GM12878 (cell line): ENCODE results near the gene SCP2. TPM values are rescaled to one million over a fixed set of nuclear protein-coding genes. Genes with fewer than 3 reads are reported as not detected.

Source experiments
- ATAC-seq: fragments of 200-7000 bp; cut with Tn5 transposase; 3 replicates; pipeline ENCODE4 v1.9.1; 2020; ENCODE audit warnings: mild to moderate bottlenecking, moderate library complexity
- BruUV-seq: library from RNA; stranded (reverse); fragments of 400-500 nt; replicated peaks from 2 replicates; lab custom pipeline; 2021; lab: Mats Ljungman, UMichigan
- CTCF ChIA-PET: fragments of 300-600 bp; sonication (Branson Sonifier 250); formaldehyde crosslinking; extraction: SDS; loops from one replicate; lab custom pipeline; 2021; ENCODE audit warnings: inconsistent platforms; lab: Yijun Ruan, JAX
- POLR2A ChIA-PET: fragments of 350-600 bp; formaldehyde crosslinking; extraction: SDS; loops from one replicate; lab custom pipeline; 2021; ENCODE audit warnings: inconsistent platforms; lab: Charles Lee
- RAD21 ChIA-PET: fragments of 300-600 bp; sonication (Branson Sonifier 250); formaldehyde crosslinking; loops from one replicate; lab custom pipeline; 2023; ENCODE audit warnings: antibody characterized with exemption; ENCODE audit not compliant: unreplicated experiment; lab: Charles Lee
- SMC1A ChIA-PET: fragments of 300-600 bp; sonication (Branson Sonifier 250); formaldehyde crosslinking; loops from one replicate; lab custom pipeline; 2023; ENCODE audit not compliant: unreplicated experiment, uncharacterized antibody; lab: Charles Lee
- DNase-seq: peaks from one replicate; pipeline ENCODE4 v3.0.0-alpha.2; 2011; ENCODE audit warnings: low read depth, low spot score
- FAIRE-seq: peaks from 3 replicates; lab custom pipeline; 2011; peaks lifted over from hg19 to GRCh38; lab: Jason Lieb, UNC
- H2AFZ ChIP-seq: 2 replicates; pipeline ENCODE4 v1.6.0; 2011; ENCODE audit warnings: low read depth, low read length, control low read depth; ENCODE audit not compliant: control insufficient read depth
- H3K27ac ChIP-seq: 2 replicates; pipeline ENCODE4 v1.5.1; 2011; ENCODE audit warnings: control low read depth; ENCODE audit not compliant: control insufficient read depth, insufficient read depth
- H3K27me3 ChIP-seq, 2 experiments: replicated peaks in 1 of 2; 2 replicates each; pipeline versions ENCODE4 v1.6.0 to v1.6.1; 2011; ENCODE audit warnings: low read length in 1 of 2; ENCODE audit not compliant: control insufficient read depth in 2 of 2, insufficient read depth in 2 of 2
- H3K36me3 ChIP-seq, 2 experiments: 2 replicates each; pipeline ENCODE4 v1.5.1; 2011; ENCODE audit warnings: low read length in 1 of 2; ENCODE audit not compliant: control insufficient read depth in 2 of 2, insufficient read depth in 2 of 2
- H3K4me1 ChIP-seq: 2 replicates; pipeline ENCODE4 v1.6.1; 2011; ENCODE audit warnings: mild to moderate bottlenecking, low read length, moderate library complexity, mixed read lengths; ENCODE audit not compliant: control insufficient read depth, insufficient read depth
- H3K4me2 ChIP-seq: 2 replicates; pipeline ENCODE4 v1.6.0; 2011; ENCODE audit warnings: control low read depth; ENCODE audit not compliant: control insufficient read depth, insufficient read depth
- H3K4me3 ChIP-seq: fragments of 200-600 bp; sonication (generic); 2 replicates; pipeline ENCODE4 v1.5.1; 2016
- H3K79me2 ChIP-seq: 2 replicates; pipeline ENCODE4 v1.6.0; 2011; ENCODE audit warnings: low read length; ENCODE audit not compliant: control insufficient read depth, insufficient read depth
- H3K9ac ChIP-seq: 2 replicates; pipeline ENCODE4 v1.8.0; 2011; ENCODE audit warnings: low read length, control low read depth, mixed read lengths; ENCODE audit not compliant: control insufficient read depth, insufficient read depth
- H3K9me3 ChIP-seq: replicated peaks from 3 replicates; pipeline ENCODE4 v1.5.1; 2011; ENCODE audit warnings: mild to moderate bottlenecking, low read length; ENCODE audit not compliant: control insufficient read depth, insufficient read depth
- H4K20me1 ChIP-seq: 2 replicates; pipeline ENCODE4 v1.6.0; 2011; ENCODE audit not compliant: control insufficient read depth, insufficient read depth
- CBX5 ChIP-seq: sonication (generic); IDR thresholded peaks from 2 replicates; pipeline ENCODE4 v1.6.1; 2016; ENCODE audit warnings: low read depth, moderate library complexity, mild to moderate bottlenecking, inconsistent platforms
- HDAC2 ChIP-seq: fragments of 200-600 bp; sonication (generic); IDR thresholded peaks from 2 replicates; pipeline ENCODE4 v1.6.1; 2017
- IRF4 ChIP-seq: IDR thresholded peaks from 2 replicates; pipeline ENCODE4 v1.6.1; 2011; ENCODE audit warnings: low read depth, low read length
- MTA3 ChIP-seq: IDR thresholded peaks from 2 replicates; pipeline ENCODE4 v1.6.1; 2012; ENCODE audit warnings: low read length, inconsistent platforms, borderline replicate concordance
- NKRF ChIP-seq: fragments of 450-650 bp; conservative IDR thresholded peaks from 2 replicates; pipeline ENCODE4 v1.6.1; 2017; ENCODE audit warnings: mild to moderate bottlenecking, moderate library complexity
- NR2F1 ChIP-seq: fragments of 450-650 bp; conservative IDR thresholded peaks from 2 replicates; pipeline ENCODE4 v1.6.1; 2017; ENCODE audit warnings: mild to moderate bottlenecking
- PAX8 ChIP-seq: fragments of 450-650 bp; IDR thresholded peaks from 2 replicates; pipeline ENCODE4 v1.6.1; 2017; ENCODE audit warnings: mild to moderate bottlenecking, moderate library complexity
- SIX5 ChIP-seq: IDR thresholded peaks from 2 replicates; pipeline ENCODE4 v1.6.1; 2011; ENCODE audit warnings: mild to moderate bottlenecking, low read depth, low read length, moderate library complexity; ENCODE audit not compliant: severe bottlenecking
- WGBS: methylation state at CpG from one replicate; pipeline ENCODE4 v1.1.6; 2016; ENCODE audit warnings: low lambda C conversion rate; ENCODE audit not compliant: insufficient replicate concordance, insufficient coverage; ENCODE audit errors: missing lambda C conversion rate; 5-methylcytosine and 5-hydroxymethylcytosine counted together
- in situ Hi-C: fragments of 300-500 bp; cut with MboI; formaldehyde crosslinking; loops from 9 replicates; pipeline ENCODE4 v1.14.3; 2018; ENCODE audit warnings: mixed read lengths
- intact Hi-C: fragments of 100-400 bp; cut with micrococcal nuclease; formaldehyde crosslinking; loops from one replicate; pipeline ENCODE4 v1.14.2; 2022; ENCODE audit not compliant: unreplicated experiment
- polyA plus RNA-seq, 11 experiments: library from polyadenylated mRNA; depleted of rRNA in 4 of 11; unstranded in 6 of 11; stranded (reverse) in 5 of 11; fragments of >200 nt; fragmentation: Nextera tagmentation in 4 of 11; fragmentation: Illumina TruSeq in 1 of 11; extraction: Ambion mirVana in 4 of 11; extraction: Trizol in 1 of 11; gene quantifications; 1 replicate in 1 of 11; 2 replicates in 10 of 11; pipeline versions ENCODE4 v1.2.1 to v1.2.3, GENCODE V29; 2011 to 2016; ENCODE audit warnings: inconsistent platforms in 2 of 11, missing spikeins in 2 of 11, low read depth in 1 of 11
- total RNA-seq, 4 experiments: library from RNA; depleted of rRNA in 3 of 4; stranded (reverse); fragments of >200 nt in 3 of 4; fragmentation: Illumina TruSeq in 1 of 4; extraction: Trizol in 1 of 4; gene quantifications; 2 replicates each; pipeline versions ENCODE4 v1.2.1 to v1.2.3, GENCODE V29; 2013 to 2021

SCP2 gene
- total and polyA plus RNA-seq, 10 of the 15 experiments (the other 5 are each of a cell fraction or from before 2014, with no cell fraction given) = 74.3 to 327 (median 127) TPM

GRCh38 chr1:53089478-53090226, 162.6 kb downstream of the SCP2 start:
- Histone ChIP-seq H3K4me1 (no peaks in the 10 kb centered on the region), H3K9me3 (no peaks in the 10 kb centered on the region), H3K27me3 (no peaks in the 10 kb centered on the region; a peak in 1 of 4 replicates), H3K9ac (no peak overlapping the region), H3K4me3 (no peak overlapping the region), H4K20me1 (no peaks in the 10 kb centered on the region), H3K36me3 (no peaks in the 10 kb centered on the region), H3K27ac (no peak overlapping the region), H2AFZ (no peak overlapping the region), H3K79me2 (no peaks in the 10 kb centered on the region), H3K4me2 (no peak overlapping the region)
- ChIA-PET POLR2A (no interaction called here), RAD21 (no interaction called here), SMC1A (no interaction called here), CTCF (interaction anchor here (0.6 kb wide), 1 partner anchor 158 kb away, joined by 3 read pairs; no protein-coding TSS in a partner anchor)
- WGBS = 44% methylated on average over 11 of the region's 11 CpGs
- no TSS peak for BruUV-seq
- ATAC-seq (no peak), FAIRE-seq (no peak), DNase-seq (no peak)
- in situ Hi-C loops = no loop called here
- no peak for TF ChIP-seq NKRF
- TF ChIP-seq PAX8 = no peak
- TF ChIP-seq HDAC2 = no peak
- no peak for TF ChIP-seq IRF4
- no peak for TF ChIP-seq NR2F1
- TF ChIP-seq MTA3 = no peak
- TF ChIP-seq SIX5 = no peak
- no peak for TF ChIP-seq CBX5
- intact Hi-C loops = no loop called here
